ENCODE results near the gene COL20A1.
"Not testable (repeated sequence)": the region's sequence is repeated elsewhere in the genome, so short reads cannot be mapped to it uniquely, and the experiment has no call there.

COL20A1 gene

DNA sequence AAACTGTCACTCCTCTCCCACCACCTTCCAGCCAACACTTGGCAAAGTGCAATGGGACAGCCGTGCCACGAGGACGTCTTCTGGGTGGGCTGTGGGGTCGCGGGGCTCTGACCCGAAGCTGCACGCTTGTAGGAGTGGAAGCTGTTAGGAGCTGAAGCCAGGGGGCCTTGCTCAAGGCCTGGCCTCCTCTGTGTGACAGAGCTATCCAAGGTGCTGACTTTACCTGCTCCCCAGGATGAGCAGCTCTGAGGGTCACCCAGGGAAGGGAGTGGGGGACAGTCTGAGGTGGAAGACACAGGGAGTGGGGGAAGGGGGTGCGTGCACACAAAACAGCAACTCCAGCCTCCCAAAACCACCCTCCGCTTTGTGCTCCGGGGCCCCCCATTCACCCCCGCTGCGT, 85.6 kb downstream of the COL20A1 start:
- no peak for DNase-seq (ENCODE audit: low read depth)

DNA sequence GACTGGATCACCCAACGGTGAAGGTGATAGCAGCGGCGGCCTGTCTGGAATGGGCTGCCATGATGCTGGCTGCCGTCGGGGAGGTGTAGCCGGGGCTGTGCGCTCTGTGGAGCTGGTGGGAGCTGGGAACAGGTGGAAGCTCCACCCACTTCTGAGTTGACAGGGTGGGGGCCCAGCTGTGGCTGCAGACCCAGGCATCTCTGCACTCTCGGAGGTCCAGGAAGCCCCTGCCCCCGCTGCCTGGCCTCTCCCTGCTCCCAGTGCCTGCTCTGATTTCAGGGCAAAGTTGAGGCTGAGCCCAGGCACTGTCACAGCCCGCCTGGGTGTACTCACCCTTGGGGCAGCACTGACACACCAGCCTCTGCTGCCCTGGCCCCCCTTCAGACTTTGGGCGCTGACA, 86.3 kb downstream of the COL20A1 start:
- no peak for DNase-seq (ENCODE audit: low read depth)

DNA sequence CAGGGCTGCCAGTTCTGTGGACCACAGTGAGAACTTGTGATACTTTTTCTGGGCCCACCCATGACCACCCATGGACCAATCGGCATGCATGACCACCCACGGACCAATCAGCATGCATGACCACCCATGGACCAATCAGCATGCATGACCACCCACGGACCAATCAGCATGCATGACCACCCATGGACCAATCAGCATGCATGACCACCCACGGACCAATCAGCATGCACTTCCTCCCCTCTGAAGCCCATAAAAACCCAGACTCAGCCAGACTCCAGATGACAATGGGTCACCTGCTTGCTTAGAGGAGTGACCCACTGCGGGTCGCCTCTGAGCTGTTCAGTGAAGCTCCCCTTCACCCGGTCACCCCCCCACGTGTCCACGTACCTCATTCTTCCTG, 86.9 kb downstream of the COL20A1 start:
- DNase-seq (ENCODE audit: low read depth): not testable (repeated sequence)

DNA sequence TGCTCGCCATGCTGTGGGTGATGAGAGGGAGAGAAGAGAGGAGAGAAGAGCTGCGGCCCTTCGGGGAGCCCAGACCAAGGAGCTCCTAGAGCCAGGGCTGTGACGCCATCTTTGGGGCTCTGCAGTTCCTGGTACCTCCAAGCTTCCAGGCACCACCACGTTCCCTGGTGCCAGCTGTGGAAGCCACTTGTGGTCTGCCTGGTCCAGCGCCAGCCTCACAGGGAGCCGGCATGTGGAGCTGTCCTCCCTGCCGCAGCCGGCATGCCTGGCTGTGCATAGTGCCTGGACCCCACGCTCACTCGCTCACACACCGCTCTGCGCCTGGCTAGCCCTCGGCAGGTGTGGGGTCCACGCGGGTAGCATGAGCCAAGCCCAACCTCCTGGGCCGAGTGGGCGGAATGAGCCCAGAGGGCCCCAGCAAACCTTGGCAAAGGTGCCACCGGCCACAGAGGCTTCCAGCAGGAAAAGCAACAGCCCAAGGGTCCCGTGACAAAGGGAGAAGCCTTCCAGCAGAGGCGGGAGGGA, 87.4 kb downstream of the COL20A1 start:
- no peak for DNase-seq (ENCODE audit: low read depth)

DNA sequence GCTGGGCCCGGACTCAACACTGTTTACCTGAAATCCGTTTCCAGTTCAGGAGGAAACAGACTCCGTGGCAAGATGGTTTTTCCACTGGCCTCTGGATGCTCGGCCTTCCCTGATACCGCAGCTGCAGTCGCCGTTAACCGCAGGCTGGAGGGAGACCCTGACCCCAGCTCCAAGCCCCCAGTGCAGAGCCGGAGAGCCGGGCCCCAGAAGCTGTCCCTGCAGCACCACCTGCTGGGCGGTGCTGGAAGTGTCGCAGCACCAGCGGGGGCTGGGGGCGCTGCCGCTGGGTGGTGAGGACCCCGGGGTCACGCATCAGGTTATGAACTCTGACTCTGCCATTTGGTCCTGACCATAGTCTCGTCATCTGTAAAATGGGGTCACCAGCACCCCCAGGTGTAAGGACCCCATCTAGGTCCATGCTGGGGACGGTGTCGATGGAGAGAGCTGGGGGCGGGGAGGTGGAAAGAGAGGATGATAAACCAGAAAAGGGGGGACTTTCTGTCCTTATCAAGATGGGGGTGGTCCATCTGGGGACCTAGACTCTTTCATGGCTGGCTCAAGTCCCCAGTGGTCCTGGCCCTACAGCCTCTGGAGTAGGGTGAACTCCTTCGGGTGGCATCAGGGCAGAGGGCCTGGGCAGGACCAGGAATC, 88.9 kb downstream of the COL20A1 start:
- peak; percentile 17 for DNase-seq (ENCODE audit: low read depth)

DNA sequence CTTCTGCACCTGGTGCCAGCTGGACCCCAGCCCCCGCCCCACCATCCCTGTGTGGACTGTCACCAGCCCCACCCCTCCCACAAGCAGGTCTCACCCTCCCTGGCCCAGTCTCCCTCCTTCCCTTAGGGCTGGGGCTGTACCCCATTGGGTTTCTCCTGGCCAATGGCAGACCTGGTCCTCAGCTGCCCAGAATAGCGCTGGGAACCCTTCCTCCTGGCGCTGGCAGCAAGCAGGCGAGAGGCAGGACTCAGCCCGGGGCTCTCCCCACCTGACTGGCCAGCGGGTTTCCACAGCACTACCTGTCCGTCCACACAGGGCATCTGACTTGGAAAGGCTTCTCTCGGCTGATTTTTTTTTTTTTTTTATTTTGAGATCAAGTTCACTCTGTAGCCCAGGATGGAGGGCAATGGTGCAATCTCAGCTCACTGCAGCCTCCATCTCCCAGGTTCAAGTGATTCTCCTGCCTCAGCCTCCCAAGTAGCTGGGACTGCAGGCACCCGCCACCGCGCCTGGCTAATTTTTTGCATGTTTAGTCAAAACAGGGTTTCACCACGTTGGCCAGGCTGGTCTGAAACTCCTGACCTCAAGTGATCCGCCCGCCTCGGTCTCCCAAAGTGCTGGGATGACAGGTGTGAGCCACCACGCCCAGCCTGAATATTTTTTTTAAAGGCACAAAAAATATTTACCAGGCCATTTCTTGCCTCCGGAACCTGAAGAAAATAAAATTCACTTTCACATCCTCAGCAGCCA, 89.7 kb downstream of the COL20A1 start:
- DNase-seq (ENCODE audit: low read depth): no peak

DNA sequence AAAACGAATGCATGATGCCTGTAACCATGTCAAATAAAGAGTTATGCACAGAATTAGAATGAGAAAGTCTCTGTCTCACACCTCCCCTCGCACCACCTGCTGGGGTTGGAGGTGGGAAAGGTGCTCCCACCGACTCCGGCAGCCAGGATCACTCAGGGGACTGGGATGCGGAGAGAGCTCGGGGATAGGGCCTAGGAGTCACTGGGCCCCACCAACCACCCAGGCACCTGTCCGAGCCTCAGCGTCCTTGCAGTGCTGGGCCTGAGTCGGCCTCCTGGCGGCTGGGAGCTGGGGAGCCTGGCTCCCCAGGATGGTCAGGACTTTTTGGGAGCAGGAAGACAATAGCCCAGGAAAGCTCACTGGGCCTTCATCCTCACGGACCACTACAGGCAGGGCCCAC, 90.6 kb downstream of the COL20A1 start:
- DNase-seq (ENCODE audit: low read depth): no peak

DNA sequence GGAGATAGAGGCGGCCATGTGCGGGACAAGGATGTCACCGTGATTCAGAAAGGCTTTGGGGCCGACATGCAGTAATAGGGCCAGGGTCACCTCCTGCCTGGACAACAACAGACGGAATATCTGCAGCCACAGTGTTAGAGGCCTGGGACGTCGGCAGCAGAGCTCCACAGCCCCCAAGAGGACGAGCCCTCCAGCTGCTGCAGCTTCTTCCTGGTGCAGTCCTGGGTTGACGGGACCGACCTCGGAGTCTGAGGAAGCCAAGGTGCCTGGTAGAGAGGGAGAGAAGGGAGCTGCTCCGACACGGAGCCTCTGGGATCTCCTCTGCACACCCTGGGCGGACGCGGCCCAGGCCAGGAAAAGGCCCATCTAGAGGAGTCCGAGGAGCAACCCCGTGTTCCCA, 91.3 kb downstream of the COL20A1 start:
- no peak for DNase-seq (ENCODE audit: low read depth)
